Left ventricle myocardium inferior (tissue), 1 donor: Measurements from ENCODE around the gene TAF11L14. TPM values are rescaled to one million over a fixed set of nuclear protein-coding genes. Genes with fewer than 3 reads are reported as not detected.

Source experiments
- DNase-seq: peaks from one replicate; pipeline ENCODE4 v3.0.0-alpha.2; 2020
- H3K27ac ChIP-seq: fragments of 200-600 bp; replicated peaks from 2 replicates; pipeline ENCODE4 v1.8.0; 2021
- H3K27me3 ChIP-seq: fragments of 200-600 bp; 2 replicates; pipeline ENCODE4 v1.8.0; 2021; ENCODE audit warnings: low read depth
- H3K36me3 ChIP-seq: fragments of 200-600 bp; 2 replicates; pipeline ENCODE4 v1.8.0; 2021
- H3K4me1 ChIP-seq: fragments of 200-600 bp; 2 replicates; pipeline ENCODE4 v1.8.0; 2021
- H3K4me3 ChIP-seq: fragments of 200-600 bp; 2 replicates; pipeline ENCODE4 v1.8.0; 2021; ENCODE audit warnings: mild to moderate bottlenecking, moderate library complexity
- H3K9me3 ChIP-seq: fragments of 200-600 bp; replicated peaks from 2 replicates; pipeline ENCODE4 v1.8.0; 2021
- CTCF ChIP-seq: fragments of 200-600 bp; IDR thresholded peaks from 2 replicates; pipeline ENCODE4 v1.8.0; 2021; ENCODE audit warnings: antibody characterized with exemption, mild to moderate bottlenecking, borderline replicate concordance
- intact Hi-C: fragments of 100-400 bp; cut with micrococcal nuclease; formaldehyde crosslinking; loops from one replicate; pipeline ENCODE4 v1.11.0; 2022
- total RNA-seq: library from RNA; stranded (reverse); fragmentation: NEBNext Ultra II Directional; extraction: Animal tissue kit (Norgen Biotek cat#: 25700); gene quantifications from one replicate; pipeline ENCODE4 v1.2.1, GENCODE V29; 2021
- donor health status: DM: no; HTN: yes; CAD: no; lungs with severe emphysema.

TAF11L14 gene
- total RNA-seq, 1 donor from 2014 or later, result not detected

GRCh38 chr5:17655921-17656320 is 21.7 kb downstream of the TAF11L14 start:
- intact Hi-C loops, result no loop called here
- TF ChIP-seq CTCF, result no peak
- no peaks in the 10 kb centered on the region for H3K4me1 ChIP-seq
- H3K36me3 ChIP-seq, result no peaks in the 10 kb centered on the region
- DNase-seq, result no peak
- H3K9me3 ChIP-seq, result peaks cover 42% of the 10 kb centered on the region
- no peak overlapping the region for H3K4me3 ChIP-seq
- no peaks in the 10 kb centered on the region for H3K27me3 ChIP-seq
- no peak overlapping the region for H3K27ac ChIP-seq

- Histone ChIP-seq H3K4me3 (no peak overlapping the region), H3K4me1 (no peaks in the 10 kb centered on the region), H3K27me3 (no peaks in the 10 kb centered on the region), H3K9me3 (peaks cover 39% of the 10 kb centered on the region), H3K27ac (no peak overlapping the region), H3K36me3 (no peaks in the 10 kb centered on the region)
- no peak for TF ChIP-seq CTCF
- intact Hi-C loops, result no loop called here
- DNase-seq, result no peak
Observed at GRCh38 chr5:17663182-17663581, 28.9 kb downstream of the TAF11L14 start.

- intact Hi-C loops, result no loop called here
- H3K27me3 ChIP-seq, result no peaks in the 10 kb centered on the region
- no peak for DNase-seq
Observed at GRCh38 chr5:17665836-17666235, 31.6 kb downstream of the TAF11L14 start.

GRCh38 chr5:17666726-17667235 is 32.5 kb downstream of the TAF11L14 start:
- TF ChIP-seq CTCF, result no peak
- Histone ChIP-seq H3K9me3 (peaks cover 8% of the 10 kb centered on the region), H3K27ac (no peak overlapping the region), H3K4me1 (no peaks in the 10 kb centered on the region), H3K27me3 (no peaks in the 10 kb centered on the region), H3K4me3 (no peak overlapping the region), H3K36me3 (no peaks in the 10 kb centered on the region)
- no peak for DNase-seq
- intact Hi-C loops, result no loop called here

More at GRCh38 chr5:17665836-17666235, 31.6 kb downstream of the TAF11L14 start:
- Histone ChIP-seq H3K27ac (no peak overlapping the region), H3K36me3 (no peaks in the 10 kb centered on the region), H3K4me3 (no peak overlapping the region), H3K9me3 (peaks cover 13% of the 10 kb centered on the region), H3K4me1 (no peaks in the 10 kb centered on the region)
- no peak for TF ChIP-seq CTCF

- DNase-seq, result no peak
- no peak for TF ChIP-seq CTCF
- H3K9me3 ChIP-seq, result peaks cover 4% of the 10 kb centered on the region
- H3K36me3 ChIP-seq, result no peaks in the 10 kb centered on the region
- no peak overlapping the region for H3K27ac ChIP-seq
- H3K4me1 ChIP-seq, result no peaks in the 10 kb centered on the region
- intact Hi-C loops, result no loop called here
- H3K4me3 ChIP-seq, result no peak overlapping the region
- H3K27me3 ChIP-seq, result no peaks in the 10 kb centered on the region
Observed at GRCh38 chr5:17670353-17670752, 36.1 kb downstream of the TAF11L14 start.
